GM06990 (cell line): ENCODE measurements around the gene PTPN3.
"Not testable (repeated sequence)": the region's sequence is repeated elsewhere in the genome, so short reads cannot be mapped to it uniquely, and the experiment has no call there.

Experiments
- DNase-seq: peaks from one replicate; pipeline ENCODE4 v3.0.0-alpha.2; 2011; ENCODE audit not compliant: insufficient read length; ENCODE audit errors: extremely low read depth
- H3K27me3 ChIP-seq: replicated peaks from 2 replicates; pipeline ENCODE4 v1.6.0; 2011; ENCODE audit warnings: low read length; ENCODE audit not compliant: control insufficient read depth, insufficient read depth
- H3K36me3 ChIP-seq: 2 replicates; pipeline ENCODE4 v1.5.1; 2011; ENCODE audit warnings: low read length; ENCODE audit not compliant: control insufficient read depth, insufficient read depth
- H3K4me3 ChIP-seq: replicated peaks from 2 replicates; pipeline ENCODE4 v1.5.1; 2011; ENCODE audit warnings: low read depth, mild to moderate bottlenecking, control low read depth, low read length
- CTCF ChIP-seq: IDR thresholded peaks from 2 replicates; pipeline ENCODE4 v1.5.1; 2011; ENCODE audit warnings: low read length, control low read depth, mild to moderate bottlenecking, inconsistent platforms; ENCODE audit not compliant: insufficient read depth, poor library complexity, severe bottlenecking

Gene PTPN3

GRCh38 chr9:109498195-109499092 is at the start of gene PTPN3:
PTPN3 (minus strand) TSS chr9:109498307; CDS start chr9:109463434, 34,873 bp downstream.
- DNase-seq, result no peak
- Histone ChIP-seq H3K36me3 (no peaks in the 10 kb centered on the region), H3K4me3 (no peak within 1 kb of the TSS), H3K27me3 (peaks cover 4% of the 10 kb centered on the region)
- TF ChIP-seq CTCF, result no peak

- H3K27me3 ChIP-seq, H3K4me3 ChIP-seq, DNase-seq, H3K36me3 ChIP-seq: not testable (repeated sequence)
These were observed 46.8 kb upstream of the PTPN3 start for GRCh38 chr9:109544954-109545353.

GRCh38 chr9:109542922-109543321 is 44.8 kb upstream of the PTPN3 start:
- no peak for TF ChIP-seq CTCF
- H3K27me3 ChIP-seq, result no peaks in the 10 kb centered on the region
- H3K4me3 ChIP-seq, result no peak overlapping the region
- DNase-seq, result no peak
- H3K36me3 ChIP-seq, result no peaks in the 10 kb centered on the region

- no peak overlapping the region for H3K4me3 ChIP-seq
- no peaks in the 10 kb centered on the region for H3K27me3 ChIP-seq
- TF ChIP-seq CTCF, result no peak
- no peaks in the 10 kb centered on the region for H3K36me3 ChIP-seq
- DNase-seq, result no peak
These were observed 40.2 kb upstream of the PTPN3 start for GRCh38 chr9:109538346-109538745.

DNA sequence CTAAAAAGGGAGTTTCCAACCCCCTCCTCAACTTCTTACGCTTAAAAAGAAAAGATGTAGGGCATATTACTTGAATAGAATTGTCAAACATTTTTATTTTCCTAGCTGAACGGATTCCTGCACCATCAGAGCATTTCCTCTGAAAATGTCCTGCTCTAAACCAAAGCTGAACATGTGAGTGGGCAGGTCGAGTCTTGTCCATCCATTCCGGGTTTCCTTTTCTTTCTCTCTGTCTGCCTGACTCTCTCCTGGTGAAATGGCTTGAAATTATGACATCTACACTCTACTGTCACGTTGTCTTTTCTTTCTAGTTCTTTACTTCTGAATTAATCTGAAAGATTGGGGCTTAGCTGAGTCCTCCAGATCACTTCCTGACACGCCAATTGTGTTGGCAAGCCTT is 39.2 kb upstream of the PTPN3 start:
- DNase-seq, result no peak
- Histone ChIP-seq H3K27me3 (no peaks in the 10 kb centered on the region), H3K4me3 (no peak overlapping the region)

GRCh38 chr9:109536859-109537258 is 38.8 kb upstream of the PTPN3 start:
- TF ChIP-seq CTCF, result no peak
- H3K4me3 ChIP-seq, result no peak overlapping the region
- DNase-seq, result no peak
- H3K27me3 ChIP-seq, result no peaks in the 10 kb centered on the region
- no peaks in the 10 kb centered on the region for H3K36me3 ChIP-seq

More for the DNA sequence above, 39.2 kb upstream of the PTPN3 start:
- H3K36me3 ChIP-seq, result no peaks in the 10 kb centered on the region
- TF ChIP-seq CTCF, result no peak
